Measurements from ENCODE around the gene PRRG2.

DNA sequence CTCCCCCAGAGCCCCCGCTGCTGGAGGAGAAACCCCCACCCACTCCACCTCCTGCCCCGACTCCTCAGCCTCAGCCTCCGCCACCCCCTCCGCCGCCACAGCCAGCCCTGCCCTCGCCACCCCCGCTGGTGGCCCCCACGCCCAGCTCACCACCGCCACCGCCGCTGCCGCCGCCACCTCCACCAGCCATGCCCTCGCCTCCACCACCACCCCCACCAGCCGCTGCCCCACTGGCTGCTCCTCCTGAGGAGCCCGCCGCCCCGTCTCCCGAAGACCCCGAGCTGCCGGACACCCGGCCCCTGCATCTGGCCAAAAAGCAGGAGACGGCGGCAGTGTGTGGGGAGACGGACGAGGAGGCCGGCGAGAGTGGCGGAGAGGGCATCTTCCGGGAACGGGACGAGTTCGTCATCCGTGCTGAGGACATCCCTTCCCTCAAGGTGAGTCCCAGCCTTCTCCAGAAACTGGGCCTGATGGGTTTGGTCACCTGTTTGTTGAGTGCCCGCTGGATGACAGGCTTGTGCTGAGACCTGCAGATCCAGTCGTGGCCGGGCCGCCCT, 20.4 kb downstream of the PRRG2 start:
- TF ChIP-seq, protein P1, sequence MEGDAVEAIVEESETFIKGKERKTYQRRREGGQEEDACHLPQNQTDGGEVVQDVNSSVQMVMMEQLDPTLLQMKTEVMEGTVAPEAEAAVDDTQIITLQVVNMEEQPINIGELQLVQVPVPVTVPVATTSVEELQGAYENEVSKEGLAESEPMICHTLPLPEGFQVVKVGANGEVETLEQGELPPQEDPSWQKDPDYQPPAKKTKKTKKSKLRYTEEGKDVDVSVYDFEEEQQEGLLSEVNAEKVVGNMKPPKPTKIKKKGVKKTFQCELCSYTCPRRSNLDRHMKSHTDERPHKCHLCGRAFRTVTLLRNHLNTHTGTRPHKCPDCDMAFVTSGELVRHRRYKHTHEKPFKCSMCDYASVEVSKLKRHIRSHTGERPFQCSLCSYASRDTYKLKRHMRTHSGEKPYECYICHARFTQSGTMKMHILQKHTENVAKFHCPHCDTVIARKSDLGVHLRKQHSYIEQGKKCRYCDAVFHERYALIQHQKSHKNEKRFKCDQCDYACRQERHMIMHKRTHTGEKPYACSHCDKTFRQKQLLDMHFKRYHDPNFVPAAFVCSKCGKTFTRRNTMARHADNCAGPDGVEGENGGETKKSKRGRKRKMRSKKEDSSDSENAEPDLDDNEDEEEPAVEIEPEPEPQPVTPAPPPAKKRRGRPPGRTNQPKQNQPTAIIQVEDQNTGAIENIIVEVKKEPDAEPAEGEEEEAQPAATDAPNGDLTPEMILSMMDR (conservative IDR thresholded peaks at IDR 0.05), result no peak
- TF ChIP-seq ZFX (IDR thresholded peaks at IDR 0.05), result no peak
